ENCODE measurements around the gene C10orf71.

DNA sequence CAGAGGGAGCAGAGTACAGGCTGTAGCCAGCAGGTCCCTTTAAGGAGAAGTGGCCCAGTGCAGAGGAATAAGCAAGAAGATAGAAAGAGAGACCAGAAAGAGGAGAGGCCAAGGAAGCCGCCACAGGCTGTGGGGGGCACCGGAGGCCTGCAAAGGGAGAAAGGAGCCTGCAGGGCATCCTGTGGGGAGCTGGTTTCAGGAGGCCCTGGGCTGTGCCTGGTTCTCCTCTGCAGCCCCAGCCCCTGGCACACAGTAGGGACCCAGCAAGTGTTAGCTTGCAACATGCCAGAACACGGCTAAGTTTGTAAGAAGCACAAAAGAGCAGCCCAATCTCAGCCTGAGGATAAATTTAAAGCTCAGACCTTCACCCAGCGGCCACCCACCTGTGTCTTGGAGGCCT is 12.3 kb upstream of the C10orf71 start:
- TF ChIP-seq, protein P1, sequence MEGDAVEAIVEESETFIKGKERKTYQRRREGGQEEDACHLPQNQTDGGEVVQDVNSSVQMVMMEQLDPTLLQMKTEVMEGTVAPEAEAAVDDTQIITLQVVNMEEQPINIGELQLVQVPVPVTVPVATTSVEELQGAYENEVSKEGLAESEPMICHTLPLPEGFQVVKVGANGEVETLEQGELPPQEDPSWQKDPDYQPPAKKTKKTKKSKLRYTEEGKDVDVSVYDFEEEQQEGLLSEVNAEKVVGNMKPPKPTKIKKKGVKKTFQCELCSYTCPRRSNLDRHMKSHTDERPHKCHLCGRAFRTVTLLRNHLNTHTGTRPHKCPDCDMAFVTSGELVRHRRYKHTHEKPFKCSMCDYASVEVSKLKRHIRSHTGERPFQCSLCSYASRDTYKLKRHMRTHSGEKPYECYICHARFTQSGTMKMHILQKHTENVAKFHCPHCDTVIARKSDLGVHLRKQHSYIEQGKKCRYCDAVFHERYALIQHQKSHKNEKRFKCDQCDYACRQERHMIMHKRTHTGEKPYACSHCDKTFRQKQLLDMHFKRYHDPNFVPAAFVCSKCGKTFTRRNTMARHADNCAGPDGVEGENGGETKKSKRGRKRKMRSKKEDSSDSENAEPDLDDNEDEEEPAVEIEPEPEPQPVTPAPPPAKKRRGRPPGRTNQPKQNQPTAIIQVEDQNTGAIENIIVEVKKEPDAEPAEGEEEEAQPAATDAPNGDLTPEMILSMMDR (IDR thresholded peaks at IDR 0.05; ENCODE audit: low read length): no peak
- TF ChIP-seq EZH2 (IDR thresholded peaks at IDR 0.05; ENCODE audit: borderline replicate concordance, low read length): no peak

Measured in OCI-LY1 (cell line).